NCI-H524 treated with DMSO at 0.1 percent for 48 hours (cell line): Measurements from ENCODE around the gene POU2AF3.

Experiments
- DNase-seq: peaks from one replicate; lab custom pipeline; 2025; lab: John Stamatoyannopoulos, UW

Gene POU2AF3

GRCh38 chr11:111329306-111330204 is 31.2 kb downstream of the POU2AF3 start:
- no peak for DNase-seq

GRCh38 chr11:111330234-111330893 is 32.0 kb downstream of the POU2AF3 start:
- no peak for DNase-seq

- no peak for DNase-seq
Observed at GRCh38 chr11:111331711-111332479, 33.5 kb downstream of the POU2AF3 start.

DNA sequence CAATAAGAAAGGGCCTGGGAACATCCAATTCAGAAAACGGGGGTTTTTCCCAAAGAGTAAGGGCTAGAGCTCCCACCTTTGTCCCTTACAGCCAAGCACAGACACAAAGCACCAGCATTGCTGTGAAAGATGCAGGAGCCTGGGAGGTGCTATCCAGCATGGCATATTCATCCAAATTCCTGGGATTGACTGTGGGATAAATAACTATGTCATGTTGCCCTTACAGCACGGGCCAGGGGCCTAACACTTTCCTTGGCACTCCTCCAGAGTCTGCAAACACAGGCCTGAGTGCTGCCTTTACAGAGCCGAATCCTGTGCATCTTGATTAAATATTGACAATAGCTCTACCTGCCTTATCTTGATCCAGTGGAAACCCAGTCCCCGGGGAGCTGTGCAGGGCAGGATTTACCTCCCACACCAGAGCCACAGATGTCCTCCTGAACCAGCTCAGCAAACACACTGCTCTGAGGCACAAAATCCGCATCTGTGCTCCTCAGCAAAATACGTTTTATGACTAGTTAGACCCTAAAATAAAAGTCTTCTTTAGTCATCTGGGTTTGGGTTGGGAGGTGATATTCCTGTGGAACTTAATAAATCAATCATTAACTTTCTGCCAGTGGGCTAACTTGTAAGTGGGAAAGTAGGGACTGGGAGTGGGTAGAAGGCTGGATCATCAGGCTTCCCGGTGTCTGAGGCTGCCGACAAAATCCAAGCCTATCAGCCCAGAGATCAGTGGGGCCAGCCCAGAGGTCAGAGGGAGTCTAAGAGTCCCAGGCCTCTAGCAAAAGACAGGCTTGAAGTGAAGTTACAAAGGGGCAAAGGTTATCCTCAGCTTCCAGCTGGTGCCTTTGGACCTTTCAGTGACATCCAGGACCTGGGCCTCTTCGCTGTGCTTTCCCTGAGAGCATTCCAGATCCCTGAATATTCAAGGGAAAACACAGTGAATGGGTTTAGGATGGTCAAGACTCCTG is 36.5 kb downstream of the POU2AF3 start:
- DNase-seq: peak; percentile 22

DNA sequence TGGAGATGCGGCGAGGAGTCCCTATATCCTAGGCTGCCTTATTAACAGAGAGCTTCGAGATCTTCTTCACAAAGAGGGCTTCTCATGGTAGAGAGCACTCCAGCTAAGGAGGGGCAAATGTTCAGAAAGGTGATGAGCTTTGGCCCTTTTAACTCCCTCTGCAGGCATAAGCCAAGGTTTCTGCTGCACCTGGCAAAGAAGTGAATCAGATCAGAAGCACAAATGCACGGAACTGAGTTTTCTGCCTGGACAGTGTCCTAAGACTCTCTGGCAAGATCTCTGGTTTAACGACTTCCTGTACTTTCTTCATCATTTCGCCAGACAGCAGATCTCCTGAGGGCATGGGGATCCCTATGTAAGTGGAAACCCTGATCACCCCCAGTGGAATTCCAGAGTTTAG is 37.2 kb downstream of the POU2AF3 start:
- DNase-seq: no peak

- DNase-seq: no peak
Observed at GRCh38 chr11:111336062-111336461, 37.7 kb downstream of the POU2AF3 start.

GRCh38 chr11:111336582-111337256 is 38.4 kb downstream of the POU2AF3 start:
- DNase-seq: no peak

DNA sequence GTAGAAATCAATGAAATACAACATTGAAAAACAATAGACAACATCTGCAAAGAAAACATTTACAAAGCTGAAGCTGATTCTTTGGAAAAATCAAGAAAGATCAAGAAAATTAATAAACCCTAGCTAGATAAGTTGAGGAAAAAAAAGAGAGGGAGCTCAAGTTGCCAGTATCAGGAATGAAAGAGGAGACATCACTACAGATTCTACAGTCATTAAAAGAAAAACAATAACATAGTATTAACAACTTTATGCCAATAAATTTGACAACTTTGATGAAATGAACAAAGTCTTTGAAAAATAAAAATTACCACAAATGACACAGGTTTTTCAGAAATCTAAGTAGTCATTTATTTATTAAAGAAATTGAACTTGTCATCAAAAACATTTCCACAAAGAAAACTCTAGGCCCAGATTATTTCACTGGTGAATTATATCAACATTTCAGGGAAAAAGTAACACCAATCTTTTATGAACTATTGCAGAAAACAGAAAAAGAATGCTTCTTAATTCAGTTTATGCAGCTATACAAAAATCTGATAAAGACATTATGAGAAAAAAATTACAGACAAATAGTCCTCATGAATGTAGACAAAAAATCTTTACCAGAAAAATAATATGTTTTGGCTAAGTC is 41.5 kb downstream of the POU2AF3 start:
- no peak for DNase-seq

DNA sequence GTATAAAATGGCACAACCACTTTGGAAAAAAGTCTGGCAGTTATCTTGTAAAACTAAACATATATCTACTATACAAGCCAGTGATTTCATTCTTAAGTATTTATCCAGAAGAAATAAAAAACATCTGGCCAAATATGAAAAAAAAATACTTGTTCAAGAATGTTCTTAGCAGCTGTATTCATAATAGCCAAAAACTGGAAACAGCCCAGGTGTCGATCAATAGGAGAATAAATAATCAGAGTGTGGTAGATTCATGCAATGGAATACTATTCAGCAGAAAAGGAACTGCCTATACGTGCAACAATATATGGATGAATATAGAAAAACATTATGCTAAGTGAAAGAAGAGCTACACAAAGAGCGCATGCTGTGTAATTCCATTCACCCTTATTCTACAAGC is 44.0 kb downstream of the POU2AF3 start:
- DNase-seq: no peak

- no peak for DNase-seq
Observed at GRCh38 chr11:111344032-111344431, 45.7 kb downstream of the POU2AF3 start.

DNA sequence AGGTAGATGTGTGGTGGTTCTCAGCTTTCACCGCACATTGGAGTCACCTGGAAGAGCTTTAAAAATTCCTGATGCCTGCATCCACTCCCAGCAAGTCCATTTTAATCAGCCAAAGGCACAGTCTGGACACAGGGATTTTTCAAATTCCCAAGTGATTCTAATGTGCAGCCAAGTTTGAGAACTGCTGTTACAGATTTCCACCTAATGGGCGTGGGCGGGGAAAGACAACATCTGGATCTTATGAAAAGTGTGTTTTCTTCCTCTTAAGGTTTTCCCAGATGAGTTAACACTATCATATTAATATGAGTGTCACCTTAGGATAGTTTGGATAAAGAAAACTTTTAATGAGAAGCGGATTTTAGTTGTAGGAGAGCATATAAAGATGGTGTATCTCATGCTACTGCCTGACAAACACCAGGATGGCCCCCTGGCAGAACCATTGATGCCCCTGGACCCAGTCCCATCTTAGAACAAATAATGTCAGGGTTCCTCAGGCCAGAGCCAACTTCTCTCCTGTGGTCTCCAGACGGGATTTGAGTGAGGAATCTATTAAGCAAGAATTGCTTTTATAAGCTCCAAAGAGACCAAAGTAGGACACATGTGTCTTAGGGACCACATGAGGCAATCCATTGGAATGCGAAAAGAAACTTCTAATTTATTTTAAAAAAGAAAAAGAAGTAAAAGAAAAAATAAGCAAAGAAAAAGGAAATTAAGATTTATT is 48.8 kb downstream of the POU2AF3 start:
- no peak for DNase-seq

- DNase-seq: no peak
Observed at GRCh38 chr11:111347723-111348115, 49.4 kb downstream of the POU2AF3 start.

- no peak for DNase-seq
Observed at GRCh38 chr11:111348147-111348546, 49.8 kb downstream of the POU2AF3 start.

DNA sequence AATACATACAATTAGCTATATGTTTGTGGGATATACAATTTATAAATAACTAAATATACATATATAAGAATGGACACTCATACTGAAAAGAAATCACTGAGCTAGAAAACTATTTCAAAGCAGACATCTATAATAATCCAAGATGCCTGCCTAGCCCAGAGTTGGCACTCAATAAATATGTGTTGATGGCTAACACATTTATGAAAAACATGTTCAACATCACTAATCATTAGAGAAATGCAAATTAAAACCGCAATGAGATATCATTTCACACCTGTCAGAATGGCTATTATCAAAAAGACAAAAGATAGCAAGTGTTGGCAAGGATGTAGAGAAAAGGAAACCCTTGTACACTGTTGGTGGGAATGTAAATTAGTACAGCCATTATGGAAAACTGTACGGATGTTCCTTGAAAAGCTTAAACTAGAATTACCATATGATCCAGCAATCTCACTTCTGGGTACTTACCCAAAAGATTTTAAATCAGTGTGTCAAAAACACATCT is 50.9 kb downstream of the POU2AF3 start:
- no peak for DNase-seq

DNA sequence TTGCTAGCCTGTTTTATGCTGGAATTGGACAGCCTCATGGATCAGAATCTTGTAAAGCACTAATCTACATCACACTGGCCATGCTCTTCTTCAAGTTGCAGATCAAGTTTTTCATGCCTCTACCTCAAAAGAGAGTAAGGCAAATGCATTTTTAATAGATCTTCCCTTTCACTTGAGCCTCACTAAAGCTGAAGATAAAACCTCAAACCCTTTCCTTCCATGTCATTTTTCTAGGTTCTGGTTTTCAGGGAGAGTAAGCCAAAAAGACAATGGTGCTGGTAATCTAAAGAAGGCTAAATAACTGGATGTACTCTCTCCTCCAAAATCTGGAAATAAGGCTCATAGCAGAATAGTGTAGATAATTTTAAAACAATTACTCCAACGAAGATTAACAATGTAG is 52.5 kb downstream of the POU2AF3 start:
- DNase-seq: no peak

- DNase-seq: no peak
Observed at GRCh38 chr11:111351374-111352055, 53.2 kb downstream of the POU2AF3 start.

- DNase-seq: no peak
Observed at GRCh38 chr11:111352231-111352746, 53.9 kb downstream of the POU2AF3 start.

GRCh38 chr11:111352935-111353710 is 54.8 kb downstream of the POU2AF3 start:
- no peak for DNase-seq
